HG03571 (cell line): ENCODE measurements around the gene GET4.
A peak's percentile ranks its signal among the peaks of the same experiment; 100 is the strongest.

Experiments
- ATAC-seq: cut with Tn5 transposase; IDR thresholded peaks from one replicate; pipeline ENCODE4 v1.9.1; 2021; ENCODE audit not compliant: unreplicated experiment

GET4 gene

GRCh38 chr7:876077-876971 lies at the start of gene GET4:
TSS of gene GET4 (plus strand) at chr7:876554. CDS start at chr7:876646, 92 bp downstream.
- peak; percentile 58 for ATAC-seq

GRCh38 chr7:828793-829561 lies 47.4 kb upstream of the GET4 start:
- no peak for ATAC-seq

- ATAC-seq = no peak
Observed at GRCh38 chr7:830069-830468, 46.3 kb upstream of the GET4 start.

- peak; percentile 52 for ATAC-seq
Observed at GRCh38 chr7:831596-832166, 44.7 kb upstream of the GET4 start.

- ATAC-seq = peak; percentile 48
Observed at GRCh38 chr7:832167-832967, 44.0 kb upstream of the GET4 start, which contains the start of gene SUN1. TSS of gene SUN1 (plus strand) at chr7:832476. CDS start at chr7:832525, 49 bp downstream.

- no peak for ATAC-seq
Observed at GRCh38 chr7:832968-833424, 43.4 kb upstream of the GET4 start.

- ATAC-seq = no peak
Observed at GRCh38 chr7:833601-834258, 42.6 kb upstream of the GET4 start.

- ATAC-seq = no peak
Observed at GRCh38 chr7:834277-834676, 42.1 kb upstream of the GET4 start.

GRCh38 chr7:835021-835420 lies 41.3 kb upstream of the GET4 start:
- ATAC-seq = no peak

- ATAC-seq = no peak
Observed at GRCh38 chr7:835485-836401, 40.6 kb upstream of the GET4 start.

- ATAC-seq = no peak
Observed at GRCh38 chr7:836429-836828, 39.9 kb upstream of the GET4 start.

- ATAC-seq = no peak
Observed at GRCh38 chr7:837001-837400, 39.4 kb upstream of the GET4 start.

GRCh38 chr7:840001-840600 lies 36.3 kb upstream of the GET4 start:
- no peak for ATAC-seq

- no peak for ATAC-seq
Observed at GRCh38 chr7:841943-842342, 34.4 kb upstream of the GET4 start.

GRCh38 chr7:842431-843031 lies 33.8 kb upstream of the GET4 start:
- ATAC-seq = no peak

GRCh38 chr7:843230-843629 lies 33.1 kb upstream of the GET4 start:
- no peak for ATAC-seq

- ATAC-seq = no peak
Observed at GRCh38 chr7:844043-844442, 32.3 kb upstream of the GET4 start.

- no peak for ATAC-seq
Observed at GRCh38 chr7:844514-844913, 31.8 kb upstream of the GET4 start.
